IPS-20b (cell line): ENCODE measurements around the gene GALNTL6.

Experiments used
- H3K27ac ChIP-seq: one replicate; pipeline ENCODE4 v1.5.1; 2013; ENCODE audit warnings: low read length
- H3K27me3 ChIP-seq: 2 replicates; pipeline ENCODE4 v1.6.1; 2013; ENCODE audit warnings: mild to moderate bottlenecking, low read length, inconsistent platforms; ENCODE audit not compliant: insufficient read depth
- H3K36me3 ChIP-seq: 2 replicates; pipeline ENCODE4 v1.6.1; 2013; ENCODE audit warnings: low read depth, mild to moderate bottlenecking, inconsistent platforms, low read length, moderate library complexity; ENCODE audit not compliant: insufficient read depth
- H3K4me1 ChIP-seq: 2 replicates; pipeline ENCODE4 v1.6.1; 2013; ENCODE audit warnings: mild to moderate bottlenecking, control low read depth, inconsistent platforms, low read length, moderate library complexity; ENCODE audit not compliant: insufficient read depth
- H3K4me3 ChIP-seq: 2 replicates; pipeline ENCODE4 v1.5.1; 2013; ENCODE audit warnings: mild to moderate bottlenecking, low read length, inconsistent platforms
- H3K9ac ChIP-seq: 2 replicates; pipeline ENCODE4 v1.6.1; 2013; ENCODE audit warnings: low read depth, mild to moderate bottlenecking, inconsistent platforms, low read length, moderate library complexity
- H3K9me3 ChIP-seq: 2 replicates; pipeline ENCODE4 v1.6.1; 2013; ENCODE audit warnings: mild to moderate bottlenecking, low read depth, low read length, inconsistent platforms; ENCODE audit not compliant: insufficient read depth

Gene GALNTL6

DNA sequence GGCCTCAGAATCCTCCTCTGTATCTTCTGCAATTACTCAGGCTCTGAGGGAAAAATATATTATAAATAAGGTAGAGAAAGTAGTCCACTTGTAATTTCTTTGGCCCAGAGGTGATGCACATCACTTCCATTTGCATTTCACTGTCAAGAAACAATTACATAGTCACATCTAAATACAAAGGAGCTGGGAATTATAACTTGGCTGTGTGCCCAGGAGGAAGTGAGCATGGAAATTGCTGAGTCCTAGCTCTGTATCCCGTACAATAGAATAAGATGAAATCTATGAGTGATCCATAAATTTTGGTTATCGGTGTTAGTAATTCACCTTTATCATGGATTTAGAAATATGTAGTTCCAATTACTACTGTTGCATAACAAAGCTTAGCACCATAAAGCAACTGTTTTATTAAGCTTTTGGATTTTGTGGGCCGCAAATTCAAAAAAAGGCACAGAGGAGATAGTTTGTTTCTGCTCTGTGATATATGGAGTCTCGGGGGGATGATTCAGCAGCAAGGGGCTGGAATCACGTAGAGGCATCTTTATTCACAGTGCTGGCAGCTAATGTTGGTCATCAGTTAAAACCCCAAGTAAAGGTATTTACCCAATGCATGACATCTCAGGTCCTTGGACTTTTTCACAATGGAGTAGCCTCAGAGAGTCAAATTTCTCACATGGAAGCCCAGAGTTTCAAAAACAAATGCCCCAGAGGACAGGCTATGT lies 1114.1 kb downstream of the GALNTL6 start:
- Histone ChIP-seq H3K27me3 (no peaks in the 10 kb centered on the region), H3K9ac (no peak overlapping the region), H3K4me3 (no peak overlapping the region), H3K4me1 (no peaks in the 10 kb centered on the region), H3K27ac (no peak overlapping the region), H3K36me3 (no peaks in the 10 kb centered on the region), H3K9me3 (no peaks in the 10 kb centered on the region)

DNA sequence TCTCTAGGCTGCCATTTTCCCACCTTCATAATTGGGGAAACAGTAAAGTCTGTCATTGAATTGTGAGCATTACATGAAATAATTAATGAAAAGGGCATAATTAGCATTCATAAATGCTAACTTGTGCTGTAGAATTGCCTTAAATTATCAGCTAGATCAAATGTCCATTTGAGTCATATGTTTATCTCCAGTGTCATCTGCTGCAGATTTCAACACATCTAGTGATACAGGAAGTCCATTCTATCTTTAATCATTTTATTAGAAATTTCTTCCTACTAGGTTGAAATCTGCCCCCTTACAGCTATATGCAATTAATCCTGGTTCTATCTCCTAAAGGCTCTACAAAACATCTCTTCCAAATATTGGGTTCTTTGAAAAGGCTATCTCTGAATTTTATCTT lies 1115.1 kb downstream of the GALNTL6 start:
- no peaks in the 10 kb centered on the region for H3K9me3 ChIP-seq
- H3K4me3 ChIP-seq, result no peak overlapping the region
- no peak overlapping the region for H3K27ac ChIP-seq
- H3K4me1 ChIP-seq, result no peaks in the 10 kb centered on the region
- H3K9ac ChIP-seq, result no peak overlapping the region
- no peaks in the 10 kb centered on the region for H3K36me3 ChIP-seq
- H3K27me3 ChIP-seq, result no peaks in the 10 kb centered on the region

DNA sequence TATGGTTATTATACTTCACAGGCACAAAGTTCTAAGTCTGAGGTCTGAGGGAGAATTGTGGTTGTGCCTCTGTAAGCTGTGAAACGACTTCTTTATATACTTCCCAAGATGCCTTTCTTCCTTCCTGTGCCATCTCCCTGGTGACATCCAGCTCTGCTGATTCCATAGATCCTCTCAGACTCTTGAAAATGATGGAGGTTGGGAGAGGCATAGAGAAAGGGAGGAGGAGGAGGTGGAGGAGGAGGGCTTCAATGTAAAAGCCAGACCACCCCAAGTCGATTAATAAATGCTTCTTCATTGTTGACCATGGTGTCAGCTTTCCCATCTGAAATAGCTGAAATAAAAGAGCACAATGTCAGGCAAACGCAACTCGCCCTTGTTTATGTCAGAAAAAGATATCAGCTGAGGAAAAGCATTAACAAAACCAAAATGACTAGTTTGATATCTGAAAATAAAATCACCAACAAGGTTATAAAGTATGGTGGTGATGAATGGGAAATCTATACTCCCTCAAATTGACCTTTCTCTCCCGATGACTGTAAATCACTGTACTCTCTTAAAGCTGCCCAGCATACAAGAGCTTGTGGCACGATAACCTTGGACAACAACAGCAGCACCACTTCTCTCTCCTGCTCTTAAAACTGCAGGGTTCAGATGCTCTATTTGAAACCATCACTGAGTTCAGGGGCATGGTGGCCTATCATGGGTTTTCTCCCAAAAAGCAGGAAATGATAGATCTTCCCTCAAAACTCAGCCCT lies 1125.0 kb downstream of the GALNTL6 start:
- H3K9me3 ChIP-seq, result no peaks in the 10 kb centered on the region

GRCh38 chr4:172938870-172939269 lies 1125.7 kb downstream of the GALNTL6 start:
- Histone ChIP-seq H3K27ac (no peak overlapping the region), H3K4me1 (no peaks in the 10 kb centered on the region), H3K9me3 (no peaks in the 10 kb centered on the region), H3K9ac (no peak overlapping the region), H3K27me3 (no peaks in the 10 kb centered on the region), H3K4me3 (no peak overlapping the region), H3K36me3 (no peaks in the 10 kb centered on the region)

More for the DNA sequence above, 1125.0 kb downstream of the GALNTL6 start:
- Histone ChIP-seq H3K4me3 (no peak overlapping the region), H3K36me3 (no peaks in the 10 kb centered on the region), H3K4me1 (no peaks in the 10 kb centered on the region), H3K27me3 (no peaks in the 10 kb centered on the region), H3K9ac (no peak overlapping the region), H3K27ac (no peak overlapping the region)

GRCh38 chr4:172942840-172943239 lies 1129.6 kb downstream of the GALNTL6 start:
- H3K27ac ChIP-seq, result no peak overlapping the region

DNA sequence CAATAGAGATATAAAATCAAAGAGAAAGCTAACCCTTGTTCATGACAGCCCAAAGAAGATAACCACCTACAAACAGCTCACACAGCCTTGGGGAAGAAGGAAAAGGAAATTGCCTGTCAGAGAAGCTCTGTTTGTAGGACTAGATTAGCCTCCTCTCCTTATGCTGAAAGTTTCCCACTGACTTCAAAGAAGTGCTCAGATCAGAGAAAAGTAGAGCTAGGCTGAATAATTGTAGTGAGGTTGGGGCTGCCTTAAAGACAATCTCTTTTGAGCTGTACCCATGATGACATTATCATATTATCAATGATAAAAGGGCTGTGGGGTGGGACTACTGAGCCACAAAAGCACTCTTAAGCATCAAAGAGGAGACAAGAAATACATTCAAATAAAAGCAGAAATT lies 1132.4 kb downstream of the GALNTL6 start:
- no peak overlapping the region for H3K27ac ChIP-seq
- H3K36me3 ChIP-seq, result no peaks in the 10 kb centered on the region
- no peaks in the 10 kb centered on the region for H3K27me3 ChIP-seq
- no peaks in the 10 kb centered on the region for H3K9me3 ChIP-seq
- H3K4me1 ChIP-seq, result peaks cover 3% of the 10 kb centered on the region; the same call in 1 of the 2 replicates
- no peak overlapping the region for H3K4me3 ChIP-seq
- no peak overlapping the region for H3K9ac ChIP-seq

More at GRCh38 chr4:172942840-172943239, 1129.6 kb downstream of the GALNTL6 start:
- Histone ChIP-seq H3K27me3 (no peaks in the 10 kb centered on the region), H3K4me1 (peaks cover 3% of the 10 kb centered on the region; the same call in 1 of the 2 replicates), H3K9ac (no peak overlapping the region), H3K9me3 (no peaks in the 10 kb centered on the region), H3K4me3 (no peak overlapping the region), H3K36me3 (no peaks in the 10 kb centered on the region)

DNA sequence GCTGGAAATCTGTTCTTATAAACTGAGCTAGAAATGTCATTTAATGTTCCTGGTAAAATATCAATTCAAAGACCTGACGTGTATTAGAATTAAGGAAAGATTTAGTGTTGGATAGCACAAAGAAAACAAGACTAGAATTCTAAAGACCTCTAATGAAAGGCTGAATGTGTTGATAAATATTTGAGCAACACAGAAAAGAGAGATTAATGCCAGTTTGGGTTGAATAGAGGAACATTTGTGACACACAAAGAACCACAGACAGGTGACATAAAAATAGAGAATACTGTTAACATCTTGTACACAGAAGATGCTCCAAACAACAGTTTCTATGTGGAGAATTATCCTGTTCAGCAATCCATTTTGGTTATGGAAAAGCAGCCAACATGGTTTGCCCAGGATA lies 1133.3 kb downstream of the GALNTL6 start:
- H3K4me3 ChIP-seq, result no peak overlapping the region
- no peaks in the 10 kb centered on the region for H3K27me3 ChIP-seq
- no peaks in the 10 kb centered on the region for H3K9me3 ChIP-seq
- H3K27ac ChIP-seq, result no peak overlapping the region
- H3K9ac ChIP-seq, result no peak overlapping the region
- H3K4me1 ChIP-seq, result peaks cover 3% of the 10 kb centered on the region; the same call in 1 of the 2 replicates
- no peaks in the 10 kb centered on the region for H3K36me3 ChIP-seq

DNA sequence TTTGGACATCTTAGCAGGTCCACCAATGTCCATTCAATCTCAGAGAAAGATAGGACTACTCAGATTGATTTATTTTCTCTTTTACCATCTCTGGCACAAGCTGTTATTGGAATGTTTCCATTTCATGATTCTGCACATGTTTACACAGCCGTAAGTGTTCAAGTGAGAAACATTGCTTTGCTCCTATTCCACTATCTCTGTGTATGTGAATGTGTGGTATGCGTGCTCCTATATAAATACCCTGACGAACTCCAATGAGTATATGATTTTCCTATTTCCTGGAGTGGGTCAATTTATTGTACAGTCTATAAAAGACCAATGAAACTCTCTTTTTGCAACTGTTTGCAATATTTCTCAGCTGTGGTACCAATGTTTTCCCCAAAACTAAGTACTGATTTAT lies 1134.4 kb downstream of the GALNTL6 start:
- Histone ChIP-seq H3K27ac (no peak overlapping the region), H3K27me3 (no peaks in the 10 kb centered on the region), H3K4me3 (no peak overlapping the region), H3K36me3 (no peaks in the 10 kb centered on the region), H3K9me3 (no peaks in the 10 kb centered on the region), H3K9ac (no peak overlapping the region), H3K4me1 (peaks cover 3% of the 10 kb centered on the region; the same call in 1 of the 2 replicates)

- Histone ChIP-seq H3K36me3 (no peaks in the 10 kb centered on the region), H3K27me3 (no peaks in the 10 kb centered on the region), H3K4me3 (no peak overlapping the region), H3K9ac (no peak overlapping the region), H3K9me3 (no peaks in the 10 kb centered on the region), H3K4me1 (no peaks in the 10 kb centered on the region), H3K27ac (no peak overlapping the region)
These were observed 1137.8 kb downstream of the GALNTL6 start for GRCh38 chr4:172950990-172951389.

GRCh38 chr4:172951679-172952451 lies 1138.7 kb downstream of the GALNTL6 start:
- H3K27me3 ChIP-seq, result no peaks in the 10 kb centered on the region
- H3K9me3 ChIP-seq, result no peaks in the 10 kb centered on the region
- no peaks in the 10 kb centered on the region for H3K36me3 ChIP-seq
- no peaks in the 10 kb centered on the region for H3K4me1 ChIP-seq
- no peak overlapping the region for H3K4me3 ChIP-seq
- H3K9ac ChIP-seq, result no peak overlapping the region
- no peak overlapping the region for H3K27ac ChIP-seq

DNA sequence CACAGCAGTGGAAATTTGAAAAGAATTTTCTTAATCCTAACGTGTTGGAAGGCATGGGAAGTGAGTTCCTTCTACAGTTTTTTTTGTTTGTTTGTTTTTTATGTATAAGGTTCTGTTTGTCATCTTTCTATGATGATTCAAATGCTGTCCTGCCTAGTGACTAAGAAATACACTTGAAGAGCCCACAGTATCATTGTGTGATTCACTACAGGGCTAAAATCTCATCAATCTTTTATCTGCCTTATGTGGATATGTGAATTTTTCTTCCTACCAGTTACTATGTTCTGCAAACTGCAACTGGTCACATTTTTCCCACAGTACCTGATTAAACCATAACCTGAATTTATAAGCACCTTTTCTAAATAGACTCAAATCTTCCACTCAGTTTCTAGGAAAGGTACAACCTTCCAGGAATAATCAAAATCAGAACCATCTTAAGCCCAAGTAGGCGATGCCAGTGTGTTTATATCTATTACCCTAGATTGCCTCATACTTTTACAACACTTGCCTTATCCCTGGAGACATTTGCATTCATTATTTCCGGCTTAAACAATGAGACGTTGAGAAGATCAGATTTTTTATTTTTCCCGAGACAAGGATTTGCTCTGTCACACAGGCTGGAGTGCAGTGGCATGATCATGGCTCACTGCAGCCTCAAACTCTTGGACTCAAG lies 1140.8 kb downstream of the GALNTL6 start:
- Histone ChIP-seq H3K4me3 (no peak overlapping the region), H3K9me3 (no peaks in the 10 kb centered on the region), H3K4me1 (no peaks in the 10 kb centered on the region), H3K36me3 (no peaks in the 10 kb centered on the region), H3K9ac (no peak overlapping the region), H3K27me3 (no peaks in the 10 kb centered on the region), H3K27ac (no peak overlapping the region)
